OCI-LY7 (cell line): ENCODE measurements around the gene MTCL1. TPM values are rescaled to one million over a fixed set of nuclear protein-coding genes. Genes with fewer than 3 reads are reported as not detected.

Experiments used
- BruUV-seq: library from RNA; stranded (reverse); fragments of 400-500 nt; replicated peaks from 2 replicates; lab custom pipeline; 2021; lab: Mats Ljungman, UMichigan
- CTCF ChIA-PET: fragments of 300-600 bp; sonication (Branson Sonifier 250); formaldehyde crosslinking; loops from one replicate; lab custom pipeline; 2022; ENCODE audit warnings: antibody characterized with exemption; ENCODE audit not compliant: unreplicated experiment; lab: Charles Lee
- POLR2A ChIA-PET: fragments of 300-600 bp; sonication (Branson Sonifier 250); formaldehyde crosslinking; loops from one replicate; lab custom pipeline; 2022; ENCODE audit warnings: antibody characterized with exemption; lab: Charles Lee
- DNase-seq: peaks from one replicate; pipeline ENCODE4 v3.0.0-alpha.2; 2015; ENCODE audit warnings: low spot score
- H2AFZ ChIP-seq: fragments of 200-600 bp; sonication (generic), shearing (Covaris generic); 2 replicates; pipeline ENCODE4 v1.6.1; 2014; ENCODE audit warnings: mild to moderate bottlenecking, antibody characterized with exemption, low read length, moderate library complexity
- H3K27ac ChIP-seq: fragments of 200-600 bp; sonication (generic); 2 replicates; pipeline ENCODE4 v1.5.1; 2014; ENCODE audit warnings: mixed run types, low read depth, mild to moderate bottlenecking, moderate library complexity, low read length, inconsistent platforms; ENCODE audit not compliant: poor library complexity, severe bottlenecking
- H3K36me3 ChIP-seq: fragments of 200-600 bp; sonication (generic); 2 replicates; pipeline ENCODE4 v1.6.1; 2014; ENCODE audit warnings: mild to moderate bottlenecking, antibody characterized with exemption, low read length, moderate library complexity, mixed read lengths; ENCODE audit not compliant: insufficient read depth
- H3K4me1 ChIP-seq: fragments of 200-600 bp; sonication (generic); 2 replicates; pipeline ENCODE4 v1.5.1; 2014; ENCODE audit warnings: mild to moderate bottlenecking, low read length; ENCODE audit not compliant: insufficient read depth, poor library complexity, severe bottlenecking
- H3K4me2 ChIP-seq: fragments of 200-600 bp; sonication (generic); 2 replicates; pipeline ENCODE4 v1.6.1; 2014; ENCODE audit warnings: mild to moderate bottlenecking, low read length
- H3K4me3 ChIP-seq: fragments of 200-600 bp; sonication (generic); 2 replicates; pipeline ENCODE4 v1.5.1; 2014; ENCODE audit warnings: mild to moderate bottlenecking, low read depth, low read length; ENCODE audit not compliant: poor library complexity, severe bottlenecking
- H3K79me2 ChIP-seq: fragments of 200-600 bp; sonication (generic); 2 replicates; pipeline ENCODE4 v1.6.1; 2016; ENCODE audit warnings: low read depth, mild to moderate bottlenecking, low read length, moderate library complexity, mixed read lengths; ENCODE audit not compliant: insufficient read depth
- H3K9me2 ChIP-seq: fragments of 200-600 bp; sonication (generic); 2 replicates; pipeline ENCODE4 v1.6.1; 2016; ENCODE audit warnings: mild to moderate bottlenecking, low read length, mixed read lengths; ENCODE audit not compliant: insufficient read depth
- H3K9me3 ChIP-seq: fragments of 200-600 bp; sonication (generic); 2 replicates; pipeline ENCODE4 v1.6.1; 2014; ENCODE audit warnings: mild to moderate bottlenecking, mixed run types, low read length, mixed read lengths
- H4K20me1 ChIP-seq: fragments of 200-600 bp; sonication (generic); 2 replicates; pipeline ENCODE4 v1.6.1; 2014; ENCODE audit warnings: mild to moderate bottlenecking, antibody characterized with exemption, low read length, moderate library complexity, mixed read lengths; ENCODE audit not compliant: insufficient read depth
- EZH2phosphoT487 ChIP-seq: fragments of 200-600 bp; sonication (generic); IDR thresholded peaks from 2 replicates; pipeline ENCODE4 v1.6.1; 2018; ENCODE audit warnings: low read depth, borderline replicate concordance, mild to moderate bottlenecking, mixed run types, antibody characterized with exemption, low read length, moderate library complexity, mixed read lengths
- intact Hi-C: fragments of 100-400 bp; cut with micrococcal nuclease; formaldehyde crosslinking; loops from one replicate; pipeline ENCODE4 v1.10.0; 2022; ENCODE audit not compliant: unreplicated experiment
- total RNA-seq, 2 experiments: library from RNA; depleted of rRNA in 1 of 2; stranded (reverse); fragments of >200 nt in 1 of 2; shearing (Covaris generic) in 1 of 2; gene quantifications; 2 replicates each; pipeline ENCODE4 v1.2.3, GENCODE V29; 2014 to 2022
- TF ChIP-seq, protein P1 (sequence below): fragments of 200-600 bp; sonication (generic); conservative IDR thresholded peaks from 2 replicates; pipeline ENCODE4 v1.5.1; 2014; ENCODE audit warnings: mild to moderate bottlenecking, antibody characterized with exemption, low read length, moderate library complexity, mixed read lengths

Gene MTCL1
- total RNA-seq, 2 experiments from 2014 or later: 96.8 to 159 TPM

DNA sequence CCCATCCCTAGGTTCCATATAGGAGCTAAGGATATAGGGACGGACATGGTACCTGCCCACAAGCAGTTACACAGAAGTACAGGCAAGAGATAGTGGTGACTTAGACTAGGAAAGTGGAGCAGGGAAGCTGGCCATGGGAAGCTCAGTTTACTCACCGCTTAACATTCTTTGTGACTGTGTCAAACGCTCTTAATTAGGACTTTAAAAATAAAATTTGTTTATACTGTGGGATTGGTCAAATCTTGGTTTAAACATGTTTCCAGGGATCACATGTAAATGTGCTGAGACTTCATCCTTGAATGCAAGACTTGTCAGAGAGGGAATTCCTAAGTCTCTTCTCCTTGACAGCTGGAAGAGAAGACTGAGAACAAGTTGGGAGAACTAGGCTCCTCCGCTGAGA, 107.3 kb downstream of the MTCL1 start:
- TF ChIP-seq EZH2phosphoT487: no peak
- TF ChIP-seq, protein P1, sequence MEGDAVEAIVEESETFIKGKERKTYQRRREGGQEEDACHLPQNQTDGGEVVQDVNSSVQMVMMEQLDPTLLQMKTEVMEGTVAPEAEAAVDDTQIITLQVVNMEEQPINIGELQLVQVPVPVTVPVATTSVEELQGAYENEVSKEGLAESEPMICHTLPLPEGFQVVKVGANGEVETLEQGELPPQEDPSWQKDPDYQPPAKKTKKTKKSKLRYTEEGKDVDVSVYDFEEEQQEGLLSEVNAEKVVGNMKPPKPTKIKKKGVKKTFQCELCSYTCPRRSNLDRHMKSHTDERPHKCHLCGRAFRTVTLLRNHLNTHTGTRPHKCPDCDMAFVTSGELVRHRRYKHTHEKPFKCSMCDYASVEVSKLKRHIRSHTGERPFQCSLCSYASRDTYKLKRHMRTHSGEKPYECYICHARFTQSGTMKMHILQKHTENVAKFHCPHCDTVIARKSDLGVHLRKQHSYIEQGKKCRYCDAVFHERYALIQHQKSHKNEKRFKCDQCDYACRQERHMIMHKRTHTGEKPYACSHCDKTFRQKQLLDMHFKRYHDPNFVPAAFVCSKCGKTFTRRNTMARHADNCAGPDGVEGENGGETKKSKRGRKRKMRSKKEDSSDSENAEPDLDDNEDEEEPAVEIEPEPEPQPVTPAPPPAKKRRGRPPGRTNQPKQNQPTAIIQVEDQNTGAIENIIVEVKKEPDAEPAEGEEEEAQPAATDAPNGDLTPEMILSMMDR: no peak
- no TSS peak for BruUV-seq
- intact Hi-C loops: no loop called here

DNA sequence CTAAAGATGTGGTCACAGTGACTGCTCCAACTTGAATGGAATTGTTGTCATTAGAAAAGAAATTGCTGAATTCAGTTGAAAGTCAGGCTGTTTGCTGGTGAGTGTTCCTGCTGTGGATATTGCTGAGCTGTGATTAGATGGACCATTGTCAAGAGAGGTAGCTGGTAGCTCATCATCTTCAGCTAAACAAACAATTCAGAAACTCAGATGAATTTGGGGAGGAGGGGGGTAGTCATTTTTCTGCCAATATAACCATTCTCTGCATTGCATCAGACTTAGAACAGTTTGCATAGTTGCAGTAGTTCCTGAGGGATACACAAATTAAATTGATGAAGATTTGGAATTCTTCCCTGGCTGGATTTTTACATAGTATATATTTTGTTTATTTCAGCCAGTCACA, 108.3 kb downstream of the MTCL1 start:
- Histone ChIP-seq H3K9me3 (no peaks in the 10 kb centered on the region), H3K27ac (no peak overlapping the region), H2AFZ (no peak overlapping the region), H3K4me3 (no peak overlapping the region), H3K4me2 (no peak overlapping the region), H3K4me1 (no peaks in the 10 kb centered on the region), H3K79me2 (no peaks in the 10 kb centered on the region), H3K9me2 (no peaks in the 10 kb centered on the region), H3K36me3 (peaks cover 92% of the 10 kb centered on the region), H4K20me1 (no peaks in the 10 kb centered on the region)
- intact Hi-C loops: no loop called here
- POLR2A ChIA-PET: interaction anchor here (0.7 to 1.2 kb wide), 3 partner anchors 8 to 67 kb away, joined by 3 to 4 read pairs (median 4); no protein-coding TSS in a partner anchor
- no TSS peak for BruUV-seq
- CTCF ChIA-PET: no interaction called here
- TF ChIP-seq, protein P1: no peak
- no peak for TF ChIP-seq EZH2phosphoT487
- no peak for DNase-seq

More for the DNA sequence above, 107.3 kb downstream of the MTCL1 start:
- Histone ChIP-seq H3K36me3 (peaks cover 92% of the 10 kb centered on the region), H3K9me3 (no peaks in the 10 kb centered on the region), H3K4me3 (no peak overlapping the region), H3K79me2 (no peaks in the 10 kb centered on the region), H2AFZ (no peak overlapping the region), H3K27ac (no peak overlapping the region), H3K4me1 (no peaks in the 10 kb centered on the region), H4K20me1 (no peaks in the 10 kb centered on the region), H3K9me2 (no peaks in the 10 kb centered on the region), H3K4me2 (no peak overlapping the region)
- ChIA-PET CTCF (no interaction called here), POLR2A (interaction anchor here (0.6 to 0.7 kb wide), 2 partner anchors 141 to 199 kb away, joined by 3 read pairs; no protein-coding TSS in a partner anchor)
- DNase-seq: no peak

DNA sequence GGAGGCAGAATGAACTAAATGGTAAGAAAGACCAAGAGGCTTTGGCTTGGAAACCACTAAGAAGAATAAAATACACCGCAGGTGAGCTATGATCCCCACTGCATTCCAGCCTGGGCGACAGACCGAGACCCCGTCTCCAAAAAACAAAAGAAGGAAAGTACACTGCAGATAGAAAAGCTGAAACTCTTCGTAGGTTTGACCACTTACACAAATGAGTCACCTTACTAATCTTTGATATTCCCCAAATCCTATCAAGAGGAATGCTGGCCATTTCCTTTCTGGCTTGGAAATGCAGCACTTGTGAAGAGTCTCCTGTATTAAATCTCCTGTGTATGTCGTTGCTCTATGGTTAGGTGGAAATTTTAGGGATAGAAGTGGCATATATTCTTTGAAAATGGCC, 108.8 kb downstream of the MTCL1 start:
- Histone ChIP-seq H3K79me2 (no peaks in the 10 kb centered on the region), H3K36me3 (peaks cover 92% of the 10 kb centered on the region), H3K27ac (no peak overlapping the region), H4K20me1 (no peaks in the 10 kb centered on the region), H3K9me2 (no peaks in the 10 kb centered on the region), H3K4me3 (no peak overlapping the region), H3K4me2 (no peak overlapping the region), H3K4me1 (no peaks in the 10 kb centered on the region), H3K9me3 (no peaks in the 10 kb centered on the region), H2AFZ (no peak overlapping the region)
- intact Hi-C loops: no loop called here
- DNase-seq: no peak
- no TSS peak for BruUV-seq
- CTCF ChIA-PET: no interaction called here
- POLR2A ChIA-PET: interaction anchor here (0.7 to 1.2 kb wide), 3 partner anchors 26 to 81 kb away, joined by 3 to 4 read pairs (median 3); no protein-coding TSS in a partner anchor
- TF ChIP-seq, protein P1: no peak
- TF ChIP-seq EZH2phosphoT487: no peak
